Loucy (cell line): ENCODE results near the gene EXOC3L4.

Experiments used
- H2AFZ ChIP-seq: fragments of 200-600 bp; sonication (generic); 2 replicates; pipeline ENCODE4 v1.6.0; 2016; ENCODE audit warnings: antibody characterized with exemption, mild to moderate bottlenecking, low read length, moderate library complexity
- H3F3A ChIP-seq: fragments of 200-600 bp; 2 replicates; pipeline ENCODE4 v1.6.0; 2016; ENCODE audit warnings: antibody characterized with exemption, low read depth, mild to moderate bottlenecking
- H3K27me3 ChIP-seq: fragments of 200-600 bp; sonication (generic); 2 replicates; pipeline ENCODE4 v1.6.1; 2014; ENCODE audit warnings: low read length, mild to moderate bottlenecking; ENCODE audit not compliant: insufficient read depth, poor library complexity, severe bottlenecking
- H3K36me3 ChIP-seq: fragments of 200-600 bp; sonication (generic); 2 replicates; pipeline ENCODE4 v1.6.1; 2016; ENCODE audit warnings: low read length; ENCODE audit not compliant: insufficient read depth
- H3K4me1 ChIP-seq: fragments of 200-600 bp; sonication (generic); 2 replicates; pipeline ENCODE4 v1.5.1; 2014; ENCODE audit warnings: low read length, mild to moderate bottlenecking; ENCODE audit not compliant: insufficient read depth, poor library complexity, severe bottlenecking
- H3K4me2 ChIP-seq: fragments of 200-600 bp; sonication (generic); 2 replicates; pipeline ENCODE4 v1.6.0; 2014; ENCODE audit warnings: antibody characterized with exemption, low read length, low read depth, mild to moderate bottlenecking; ENCODE audit not compliant: poor library complexity, severe bottlenecking
- H3K4me3 ChIP-seq: fragments of 200-600 bp; sonication (generic); 2 replicates; pipeline ENCODE4 v1.5.1; 2014; ENCODE audit warnings: low read length, mild to moderate bottlenecking, mixed read lengths; ENCODE audit not compliant: poor library complexity, severe bottlenecking
- H3K79me2 ChIP-seq: fragments of 200-600 bp; sonication (generic); 2 replicates; pipeline ENCODE4 v1.6.1; 2014; ENCODE audit warnings: low read length; ENCODE audit not compliant: insufficient read depth
- H3K9ac ChIP-seq: fragments of 200-600 bp; sonication (generic); 2 replicates; pipeline ENCODE4 v1.6.0; 2014; ENCODE audit warnings: mild to moderate bottlenecking, low read depth, low read length, moderate library complexity; ENCODE audit not compliant: poor library complexity, severe bottlenecking
- H3K9me2 ChIP-seq: fragments of 200-600 bp; sonication (generic); replicated peaks from 2 replicates; pipeline ENCODE4 v1.6.1; 2016; ENCODE audit warnings: low read depth, low read length, mixed read lengths
- H3K9me3 ChIP-seq: fragments of 200-600 bp; sonication (generic); 2 replicates; pipeline ENCODE4 v1.6.1; 2014; ENCODE audit warnings: mild to moderate bottlenecking, antibody characterized with exemption, low read length, low read depth; ENCODE audit not compliant: insufficient read depth
- H4K20me1 ChIP-seq: fragments of 200-600 bp; sonication (generic); 2 replicates; pipeline ENCODE4 v1.6.0; 2014; ENCODE audit warnings: antibody characterized with exemption, low read length, mild to moderate bottlenecking; ENCODE audit not compliant: insufficient read depth, poor library complexity, severe bottlenecking
- EZH2phosphoT487 ChIP-seq: fragments of 200-600 bp; IDR thresholded peaks from 2 replicates; pipeline ENCODE4 v1.6.1; 2018; ENCODE audit warnings: antibody characterized with exemption, mild to moderate bottlenecking, moderate library complexity, borderline replicate concordance
- TF ChIP-seq, protein P1 (sequence below): fragments of 200-600 bp; sonication (generic); conservative IDR thresholded peaks from 2 replicates; pipeline ENCODE4 v1.5.1; 2014; ENCODE audit warnings: mild to moderate bottlenecking, antibody characterized with exemption, low read length

The EXOC3L4 gene

DNA sequence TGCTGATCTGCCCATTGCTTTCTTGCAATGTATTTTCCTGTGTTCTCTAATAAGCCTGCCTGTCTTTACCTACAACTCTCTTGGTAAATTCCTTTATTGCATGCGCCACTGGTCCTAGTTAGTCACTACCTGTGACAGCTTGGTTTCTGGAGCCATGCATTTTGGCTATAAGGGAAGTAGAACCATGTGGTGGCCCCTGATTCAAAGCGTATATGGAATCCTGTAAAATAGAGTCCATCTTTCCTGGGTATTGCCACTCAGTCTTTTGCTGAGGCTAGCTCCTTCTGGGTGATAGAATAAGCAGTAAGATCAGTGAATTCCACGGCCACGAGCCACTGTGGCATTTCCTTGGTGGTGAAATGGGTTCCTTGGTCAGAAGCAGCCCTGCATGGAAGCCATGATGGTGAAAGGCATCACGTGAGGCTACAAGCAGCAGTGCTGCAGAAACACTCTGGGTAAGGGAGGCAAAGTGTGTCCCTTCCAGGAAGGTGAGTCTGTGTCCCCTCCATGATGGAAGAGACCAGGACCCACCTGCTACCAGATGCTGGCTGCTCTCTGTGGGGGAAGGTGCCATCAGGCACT lies 48.3 kb downstream of the EXOC3L4 start:
- TF ChIP-seq EZH2phosphoT487: no peak
- TF ChIP-seq, protein P1, sequence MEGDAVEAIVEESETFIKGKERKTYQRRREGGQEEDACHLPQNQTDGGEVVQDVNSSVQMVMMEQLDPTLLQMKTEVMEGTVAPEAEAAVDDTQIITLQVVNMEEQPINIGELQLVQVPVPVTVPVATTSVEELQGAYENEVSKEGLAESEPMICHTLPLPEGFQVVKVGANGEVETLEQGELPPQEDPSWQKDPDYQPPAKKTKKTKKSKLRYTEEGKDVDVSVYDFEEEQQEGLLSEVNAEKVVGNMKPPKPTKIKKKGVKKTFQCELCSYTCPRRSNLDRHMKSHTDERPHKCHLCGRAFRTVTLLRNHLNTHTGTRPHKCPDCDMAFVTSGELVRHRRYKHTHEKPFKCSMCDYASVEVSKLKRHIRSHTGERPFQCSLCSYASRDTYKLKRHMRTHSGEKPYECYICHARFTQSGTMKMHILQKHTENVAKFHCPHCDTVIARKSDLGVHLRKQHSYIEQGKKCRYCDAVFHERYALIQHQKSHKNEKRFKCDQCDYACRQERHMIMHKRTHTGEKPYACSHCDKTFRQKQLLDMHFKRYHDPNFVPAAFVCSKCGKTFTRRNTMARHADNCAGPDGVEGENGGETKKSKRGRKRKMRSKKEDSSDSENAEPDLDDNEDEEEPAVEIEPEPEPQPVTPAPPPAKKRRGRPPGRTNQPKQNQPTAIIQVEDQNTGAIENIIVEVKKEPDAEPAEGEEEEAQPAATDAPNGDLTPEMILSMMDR: no peak
- Histone ChIP-seq H3K79me2 (no peaks in the 10 kb centered on the region), H3K4me1 (peaks cover 6% of the 10 kb centered on the region), H3K27me3 (no peaks in the 10 kb centered on the region), H3K9me3 (no peaks in the 10 kb centered on the region), H2AFZ (no peak overlapping the region), H3K9ac (no peak overlapping the region), H3F3A (no peaks in the 10 kb centered on the region), H3K4me2 (no peak overlapping the region), H4K20me1 (no peaks in the 10 kb centered on the region), H3K9me2 (no peaks in the 10 kb centered on the region), H3K4me3 (no peak overlapping the region), H3K36me3 (no peaks in the 10 kb centered on the region)

DNA sequence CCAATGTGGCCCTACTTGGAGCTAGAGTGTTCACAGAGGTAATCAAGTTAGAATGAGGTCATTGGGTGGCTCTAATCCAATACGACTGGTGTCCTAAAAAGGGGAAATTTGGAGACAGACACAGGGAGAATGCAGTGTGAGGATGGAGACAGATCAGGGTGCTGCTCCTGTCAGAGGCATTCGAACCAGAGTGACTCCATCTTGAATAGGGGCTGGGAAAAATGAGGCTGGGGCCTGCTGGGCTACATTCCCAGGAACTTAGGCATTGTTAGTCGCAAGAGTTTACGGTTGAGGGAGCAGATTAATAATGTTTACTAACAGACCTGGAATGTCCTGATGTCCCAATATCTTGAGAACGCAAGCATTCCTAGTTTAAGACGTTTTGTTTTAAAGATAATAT lies 49.0 kb downstream of the EXOC3L4 start:
- Histone ChIP-seq H3K9me3 (no peaks in the 10 kb centered on the region), H3F3A (no peaks in the 10 kb centered on the region), H3K4me3 (no peak overlapping the region), H2AFZ (no peak overlapping the region), H3K36me3 (no peaks in the 10 kb centered on the region), H3K9me2 (no peaks in the 10 kb centered on the region), H3K79me2 (no peaks in the 10 kb centered on the region), H3K9ac (no peak overlapping the region), H4K20me1 (no peaks in the 10 kb centered on the region), H3K4me1 (peaks cover 6% of the 10 kb centered on the region), H3K4me2 (no peak overlapping the region), H3K27me3 (no peaks in the 10 kb centered on the region)
- TF ChIP-seq, protein P1: no peak
- TF ChIP-seq EZH2phosphoT487: no peak

DNA sequence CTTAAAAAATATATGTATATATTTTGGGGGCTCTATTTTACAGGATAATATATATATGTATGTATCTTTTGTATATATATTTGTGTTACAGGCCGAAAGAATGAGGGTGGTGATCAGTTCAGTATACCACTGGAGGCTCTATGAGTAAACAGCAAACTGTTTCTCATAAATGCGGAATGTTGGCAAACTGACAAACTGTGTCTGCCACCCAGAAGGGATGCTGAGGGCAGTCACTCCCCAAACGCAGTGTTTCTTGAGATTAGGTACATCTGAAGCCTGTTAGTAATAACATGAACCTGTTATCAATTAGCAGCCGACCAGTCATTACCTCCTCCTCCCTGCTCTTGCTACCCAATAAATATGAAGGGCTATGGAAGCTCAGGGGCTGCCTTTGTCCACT lies 49.6 kb downstream of the EXOC3L4 start:
- H3K79me2 ChIP-seq: no peaks in the 10 kb centered on the region
- no peak overlapping the region for H3K9ac ChIP-seq
- no peaks in the 10 kb centered on the region for H3K9me3 ChIP-seq
- no peaks in the 10 kb centered on the region for H4K20me1 ChIP-seq
- TF ChIP-seq, protein P1: no peak
- no peak for TF ChIP-seq EZH2phosphoT487
- H3K4me1 ChIP-seq: peaks cover 6% of the 10 kb centered on the region
- H3F3A ChIP-seq: no peaks in the 10 kb centered on the region
- H3K4me3 ChIP-seq: no peak overlapping the region
- no peaks in the 10 kb centered on the region for H3K36me3 ChIP-seq
- no peak overlapping the region for H3K4me2 ChIP-seq
- H2AFZ ChIP-seq: no peak overlapping the region
- no peaks in the 10 kb centered on the region for H3K27me3 ChIP-seq
- no peaks in the 10 kb centered on the region for H3K9me2 ChIP-seq
